ENCODE measurements around the gene ETV1.

DNA sequence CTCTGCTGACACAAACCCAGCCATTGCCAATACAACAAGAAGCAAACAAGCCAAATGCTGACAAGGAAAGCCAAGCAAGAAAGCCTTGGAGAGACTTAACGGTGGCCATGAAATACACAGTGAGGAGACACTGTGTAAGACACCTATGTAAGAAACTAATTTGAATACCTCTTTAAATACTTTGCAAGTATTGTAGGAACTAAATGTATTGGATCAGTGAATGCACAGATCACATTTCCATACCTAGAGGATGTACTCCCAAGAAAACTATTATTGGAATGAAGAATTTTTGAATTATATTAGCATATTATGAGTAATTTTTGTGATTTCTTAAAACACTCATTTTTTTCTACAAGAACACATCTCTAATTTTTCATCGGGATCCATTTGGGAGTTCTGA lies 34.0 kb downstream of the ETV1 start:
- TF ChIP-seq, protein P1, sequence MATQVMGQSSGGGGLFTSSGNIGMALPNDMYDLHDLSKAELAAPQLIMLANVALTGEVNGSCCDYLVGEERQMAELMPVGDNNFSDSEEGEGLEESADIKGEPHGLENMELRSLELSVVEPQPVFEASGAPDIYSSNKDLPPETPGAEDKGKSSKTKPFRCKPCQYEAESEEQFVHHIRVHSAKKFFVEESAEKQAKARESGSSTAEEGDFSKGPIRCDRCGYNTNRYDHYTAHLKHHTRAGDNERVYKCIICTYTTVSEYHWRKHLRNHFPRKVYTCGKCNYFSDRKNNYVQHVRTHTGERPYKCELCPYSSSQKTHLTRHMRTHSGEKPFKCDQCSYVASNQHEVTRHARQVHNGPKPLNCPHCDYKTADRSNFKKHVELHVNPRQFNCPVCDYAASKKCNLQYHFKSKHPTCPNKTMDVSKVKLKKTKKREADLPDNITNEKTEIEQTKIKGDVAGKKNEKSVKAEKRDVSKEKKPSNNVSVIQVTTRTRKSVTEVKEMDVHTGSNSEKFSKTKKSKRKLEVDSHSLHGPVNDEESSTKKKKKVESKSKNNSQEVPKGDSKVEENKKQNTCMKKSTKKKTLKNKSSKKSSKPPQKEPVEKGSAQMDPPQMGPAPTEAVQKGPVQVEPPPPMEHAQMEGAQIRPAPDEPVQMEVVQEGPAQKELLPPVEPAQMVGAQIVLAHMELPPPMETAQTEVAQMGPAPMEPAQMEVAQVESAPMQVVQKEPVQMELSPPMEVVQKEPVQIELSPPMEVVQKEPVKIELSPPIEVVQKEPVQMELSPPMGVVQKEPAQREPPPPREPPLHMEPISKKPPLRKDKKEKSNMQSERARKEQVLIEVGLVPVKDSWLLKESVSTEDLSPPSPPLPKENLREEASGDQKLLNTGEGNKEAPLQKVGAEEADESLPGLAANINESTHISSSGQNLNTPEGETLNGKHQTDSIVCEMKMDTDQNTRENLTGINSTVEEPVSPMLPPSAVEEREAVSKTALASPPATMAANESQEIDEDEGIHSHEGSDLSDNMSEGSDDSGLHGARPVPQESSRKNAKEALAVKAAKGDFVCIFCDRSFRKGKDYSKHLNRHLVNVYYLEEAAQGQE (IDR thresholded peaks at IDR 0.05): no peak
- TF ChIP-seq FOXA2 (IDR thresholded peaks at IDR 0.05) (no peak), JUND (IDR thresholded peaks at IDR 0.05) (no peak), RAD21 (IDR thresholded peaks at IDR 0.05) (no peak), SP1 (IDR thresholded peaks at IDR 0.05) (no peak), TAF1 (conservative IDR thresholded peaks at IDR 0.05) (no peak), GABPA (IDR thresholded peaks at IDR 0.05 in 1 of 2, conservative IDR thresholded peaks at IDR 0.05 in 1 of 2) (no peak), HNF4A (conservative IDR thresholded peaks at IDR 0.05) (no peak), YY1 (IDR thresholded peaks at IDR 0.05) (no peak)
- TF ChIP-seq, protein P2, sequence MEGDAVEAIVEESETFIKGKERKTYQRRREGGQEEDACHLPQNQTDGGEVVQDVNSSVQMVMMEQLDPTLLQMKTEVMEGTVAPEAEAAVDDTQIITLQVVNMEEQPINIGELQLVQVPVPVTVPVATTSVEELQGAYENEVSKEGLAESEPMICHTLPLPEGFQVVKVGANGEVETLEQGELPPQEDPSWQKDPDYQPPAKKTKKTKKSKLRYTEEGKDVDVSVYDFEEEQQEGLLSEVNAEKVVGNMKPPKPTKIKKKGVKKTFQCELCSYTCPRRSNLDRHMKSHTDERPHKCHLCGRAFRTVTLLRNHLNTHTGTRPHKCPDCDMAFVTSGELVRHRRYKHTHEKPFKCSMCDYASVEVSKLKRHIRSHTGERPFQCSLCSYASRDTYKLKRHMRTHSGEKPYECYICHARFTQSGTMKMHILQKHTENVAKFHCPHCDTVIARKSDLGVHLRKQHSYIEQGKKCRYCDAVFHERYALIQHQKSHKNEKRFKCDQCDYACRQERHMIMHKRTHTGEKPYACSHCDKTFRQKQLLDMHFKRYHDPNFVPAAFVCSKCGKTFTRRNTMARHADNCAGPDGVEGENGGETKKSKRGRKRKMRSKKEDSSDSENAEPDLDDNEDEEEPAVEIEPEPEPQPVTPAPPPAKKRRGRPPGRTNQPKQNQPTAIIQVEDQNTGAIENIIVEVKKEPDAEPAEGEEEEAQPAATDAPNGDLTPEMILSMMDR (IDR thresholded peaks at IDR 0.05; ENCODE audit: low read depth, low read length, missing input control): no peak
- TF ChIP-seq, protein P3, sequence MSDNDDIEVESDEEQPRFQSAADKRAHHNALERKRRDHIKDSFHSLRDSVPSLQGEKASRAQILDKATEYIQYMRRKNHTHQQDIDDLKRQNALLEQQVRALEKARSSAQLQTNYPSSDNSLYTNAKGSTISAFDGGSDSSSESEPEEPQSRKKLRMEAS (IDR thresholded peaks at IDR 0.05): no peak
- TF ChIP-seq, protein P4, sequence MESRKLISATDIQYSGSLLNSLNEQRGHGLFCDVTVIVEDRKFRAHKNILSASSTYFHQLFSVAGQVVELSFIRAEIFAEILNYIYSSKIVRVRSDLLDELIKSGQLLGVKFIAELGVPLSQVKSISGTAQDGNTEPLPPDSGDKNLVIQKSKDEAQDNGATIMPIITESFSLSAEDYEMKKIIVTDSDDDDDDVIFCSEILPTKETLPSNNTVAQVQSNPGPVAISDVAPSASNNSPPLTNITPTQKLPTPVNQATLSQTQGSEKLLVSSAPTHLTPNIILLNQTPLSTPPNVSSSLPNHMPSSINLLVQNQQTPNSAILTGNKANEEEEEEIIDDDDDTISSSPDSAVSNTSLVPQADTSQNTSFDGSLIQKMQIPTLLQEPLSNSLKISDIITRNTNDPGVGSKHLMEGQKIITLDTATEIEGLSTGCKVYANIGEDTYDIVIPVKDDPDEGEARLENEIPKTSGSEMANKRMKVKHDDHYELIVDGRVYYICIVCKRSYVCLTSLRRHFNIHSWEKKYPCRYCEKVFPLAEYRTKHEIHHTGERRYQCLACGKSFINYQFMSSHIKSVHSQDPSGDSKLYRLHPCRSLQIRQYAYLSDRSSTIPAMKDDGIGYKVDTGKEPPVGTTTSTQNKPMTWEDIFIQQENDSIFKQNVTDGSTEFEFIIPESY (IDR thresholded peaks at IDR 0.05): no peak

Measured in liver (tissue), 3 donors.